Left kidney (tissue), 2 donors: Measurements from ENCODE around the gene ITPR1. TPM values are rescaled to one million over a fixed set of nuclear protein-coding genes. Genes with fewer than 3 reads are reported as not detected.

Source experiments
- DNase-seq: peaks from one replicate; pipeline ENCODE4 v3.0.0-alpha.2; 2013
- polyA plus RNA-seq: library from polyadenylated mRNA; unstranded; fragments of 120-200 nt; gene quantifications from one replicate; pipeline ENCODE4 v1.2.1, GENCODE V29; 2013; ENCODE audit not compliant: insufficient read length

ITPR1 gene
- polyA plus RNA-seq, 1 donor, result 68.2 TPM

- DNase-seq, result no peak
These were observed 224.2 kb downstream of the ITPR1 start for GRCh38 chr3:4717363-4717740.

- no peak for DNase-seq
These were observed 225.1 kb downstream of the ITPR1 start for GRCh38 chr3:4718179-4718736.

- DNase-seq, result no peak
These were observed 225.9 kb downstream of the ITPR1 start for GRCh38 chr3:4719046-4719501.

- no peak for DNase-seq
These were observed 227.3 kb downstream of the ITPR1 start for GRCh38 chr3:4720316-4721075.

- no peak for DNase-seq
These were observed 228.4 kb downstream of the ITPR1 start for GRCh38 chr3:4721511-4721911.

- DNase-seq, result no peak
These were observed 229.0 kb downstream of the ITPR1 start for GRCh38 chr3:4722103-4722502.

GRCh38 chr3:4724051-4724629, 231.0 kb downstream of the ITPR1 start:
- no peak for DNase-seq

GRCh38 chr3:4726549-4726948, 233.4 kb downstream of the ITPR1 start:
- no peak for DNase-seq

GRCh38 chr3:4729061-4729973, 236.2 kb downstream of the ITPR1 start:
- DNase-seq, result no peak

GRCh38 chr3:4730719-4731118, 237.6 kb downstream of the ITPR1 start:
- DNase-seq, result no peak

GRCh38 chr3:4731543-4732111, 238.5 kb downstream of the ITPR1 start:
- DNase-seq, result no peak

GRCh38 chr3:4732925-4733324, 239.8 kb downstream of the ITPR1 start:
- DNase-seq, result no peak

- no peak for DNase-seq
These were observed 241.3 kb downstream of the ITPR1 start for GRCh38 chr3:4734454-4734853.

- DNase-seq, result no peak
These were observed 242.1 kb downstream of the ITPR1 start for GRCh38 chr3:4735243-4735642.

- no peak for DNase-seq
These were observed 243.2 kb downstream of the ITPR1 start for GRCh38 chr3:4736284-4736861.

GRCh38 chr3:4738737-4739274, 245.7 kb downstream of the ITPR1 start:
- no peak for DNase-seq

- no peak for DNase-seq
These were observed 246.4 kb downstream of the ITPR1 start for GRCh38 chr3:4739289-4740236.

- no peak for DNase-seq
These were observed 247.4 kb downstream of the ITPR1 start for GRCh38 chr3:4740397-4741105.

- DNase-seq, result no peak
These were observed 247.9 kb downstream of the ITPR1 start for GRCh38 chr3:4741106-4741403.
